C1 segment of cervical spinal cord (tissue), 14 donors: ENCODE results near the gene MAP3K7.
A peak's percentile ranks its signal among the peaks of the same experiment; 100 is the strongest.

ENCODE experiments used
- DNase-seq, 14 donors: peaks; one replicate each; lab custom pipeline; 2025; lab: John Stamatoyannopoulos, UW

Gene MAP3K7

DNA sequence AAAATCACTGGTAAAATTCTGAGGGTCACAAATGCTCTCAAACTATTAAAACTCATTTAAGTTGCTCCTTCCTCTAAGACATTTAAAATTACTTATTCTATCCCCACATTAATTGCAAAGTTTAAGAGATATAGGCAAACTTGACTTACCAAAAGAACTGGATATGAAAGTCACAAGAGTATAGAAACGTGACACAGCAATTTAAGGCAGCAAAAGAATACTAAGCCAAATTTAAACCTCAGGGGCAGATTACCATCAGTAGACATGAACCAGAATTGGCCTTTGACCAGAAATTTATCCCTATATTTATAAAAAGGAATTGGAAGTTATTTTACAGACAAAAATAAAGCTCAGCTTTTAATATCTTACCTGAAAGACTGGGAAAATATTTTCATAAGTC, 56.0 kb downstream of the MAP3K7 start:
- DNase-seq, result no peak

GRCh38 chr6:90525421-90525820, 61.5 kb downstream of the MAP3K7 start:
- DNase-seq, result no peak

GRCh38 chr6:90523779-90524310, 63.0 kb downstream of the MAP3K7 start:
- DNase-seq, result no peak

DNA sequence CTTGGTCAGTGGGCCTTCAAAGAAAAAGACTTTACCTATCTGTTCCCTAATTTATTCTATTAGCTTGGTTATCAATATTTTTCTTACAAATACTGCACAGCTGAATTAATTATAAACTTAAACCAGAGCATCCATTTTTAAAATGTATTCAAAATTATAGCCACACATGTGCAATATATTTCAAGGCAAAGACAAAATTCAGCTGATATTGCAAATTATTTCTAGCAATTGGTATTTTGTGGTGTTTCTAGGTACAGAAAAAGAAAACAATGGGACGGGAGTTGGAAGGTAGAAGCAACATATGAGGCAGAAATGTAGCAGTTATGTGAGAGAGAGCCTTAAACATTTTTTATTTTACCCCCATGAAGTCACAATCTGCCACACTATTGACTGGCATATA, 64.9 kb downstream of the MAP3K7 start:
- DNase-seq, result no peak

GRCh38 chr6:90516074-90516660, 70.7 kb downstream of the MAP3K7 start:
- DNase-seq, result peak in 1 of 14 donors; percentile 13

DNA sequence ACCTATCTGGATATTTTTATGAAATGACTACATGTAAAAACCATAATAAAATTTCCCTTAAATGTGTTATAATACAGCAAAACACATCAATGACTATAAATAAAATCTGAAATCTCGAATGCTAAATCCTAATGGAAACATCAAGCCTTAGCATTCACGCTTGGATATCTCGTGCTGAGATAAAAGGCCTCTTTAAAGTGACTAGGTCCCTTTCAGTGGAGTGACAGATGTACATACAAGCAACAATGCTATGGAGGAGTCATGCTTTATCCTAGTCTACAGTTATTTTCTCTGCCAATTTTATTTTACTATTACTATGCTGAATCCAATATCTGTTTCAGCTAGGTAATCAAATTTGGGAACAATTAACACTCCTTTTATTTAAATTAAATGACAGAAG, 72.4 kb downstream of the MAP3K7 start:
- DNase-seq, result no peak

- no peak for DNase-seq
These were observed 78.1 kb downstream of the MAP3K7 start for GRCh38 chr6:90508753-90509152.

DNA sequence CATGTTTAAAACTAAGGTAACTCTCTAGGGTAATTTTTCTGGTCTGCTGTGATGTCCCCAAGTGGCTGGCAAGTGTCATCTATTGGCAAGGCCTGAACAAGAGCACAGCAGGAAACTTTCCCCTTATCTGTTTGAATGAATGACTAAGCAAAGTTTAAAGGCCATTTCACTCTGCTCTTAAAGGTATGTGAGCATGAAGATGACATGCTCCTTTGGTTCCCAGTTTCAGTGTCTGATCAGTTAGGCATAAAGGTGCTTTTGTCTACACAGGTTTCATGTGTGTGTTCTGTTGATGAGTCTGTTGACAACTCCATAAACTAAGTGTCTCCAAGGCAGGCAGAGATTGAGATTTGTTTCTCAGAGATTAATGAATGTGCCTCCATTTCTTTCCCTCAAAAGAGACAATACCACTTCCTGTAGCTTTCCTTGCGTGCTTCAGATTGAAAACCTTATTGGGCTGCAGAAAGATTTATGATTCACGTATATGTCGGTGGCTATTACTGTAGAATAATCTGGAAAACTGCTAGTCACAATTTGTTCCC, 83.9 kb downstream of the MAP3K7 start:
- no peak for DNase-seq

GRCh38 chr6:90502381-90502780, 84.5 kb downstream of the MAP3K7 start:
- no peak for DNase-seq

DNA sequence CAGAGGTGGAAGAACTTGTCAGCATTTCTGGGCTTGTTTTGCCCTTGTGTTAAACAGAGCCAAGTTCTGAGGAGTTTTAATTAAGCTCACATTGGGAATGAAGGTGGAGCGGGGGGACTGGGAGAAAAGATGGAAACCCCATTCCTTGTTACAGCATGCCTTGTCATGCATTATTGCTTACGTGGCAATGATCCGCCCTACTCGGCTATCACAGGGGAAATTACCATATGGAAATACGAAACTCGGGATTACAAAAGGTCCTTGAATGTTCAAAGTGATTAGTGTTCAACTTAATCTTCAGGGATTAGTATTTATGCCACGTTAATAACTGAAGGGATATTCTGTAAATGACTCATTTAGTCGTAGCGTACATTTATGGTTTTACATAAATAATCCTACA, 86.4 kb downstream of the MAP3K7 start:
- DNase-seq, result no peak

DNA sequence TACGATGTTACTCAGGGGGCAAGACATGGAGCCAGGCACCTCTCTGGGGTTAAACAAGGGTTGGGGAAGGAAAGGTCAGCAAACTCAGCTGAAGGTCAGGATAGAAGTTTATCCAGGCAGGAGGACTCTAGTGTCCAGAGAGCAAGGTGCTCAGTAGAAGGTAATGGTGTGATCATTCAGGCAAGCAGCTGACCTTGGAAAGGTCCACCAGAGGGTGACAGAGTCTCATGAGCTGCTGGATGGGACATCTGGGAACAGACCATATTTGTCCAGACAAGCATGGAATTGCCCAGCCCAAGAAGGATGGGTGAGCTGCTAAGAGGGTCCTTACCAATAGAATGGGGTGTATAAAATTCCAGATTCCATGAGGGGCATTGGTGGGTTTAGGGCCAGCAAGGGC, 89.5 kb downstream of the MAP3K7 start:
- DNase-seq, result no peak

DNA sequence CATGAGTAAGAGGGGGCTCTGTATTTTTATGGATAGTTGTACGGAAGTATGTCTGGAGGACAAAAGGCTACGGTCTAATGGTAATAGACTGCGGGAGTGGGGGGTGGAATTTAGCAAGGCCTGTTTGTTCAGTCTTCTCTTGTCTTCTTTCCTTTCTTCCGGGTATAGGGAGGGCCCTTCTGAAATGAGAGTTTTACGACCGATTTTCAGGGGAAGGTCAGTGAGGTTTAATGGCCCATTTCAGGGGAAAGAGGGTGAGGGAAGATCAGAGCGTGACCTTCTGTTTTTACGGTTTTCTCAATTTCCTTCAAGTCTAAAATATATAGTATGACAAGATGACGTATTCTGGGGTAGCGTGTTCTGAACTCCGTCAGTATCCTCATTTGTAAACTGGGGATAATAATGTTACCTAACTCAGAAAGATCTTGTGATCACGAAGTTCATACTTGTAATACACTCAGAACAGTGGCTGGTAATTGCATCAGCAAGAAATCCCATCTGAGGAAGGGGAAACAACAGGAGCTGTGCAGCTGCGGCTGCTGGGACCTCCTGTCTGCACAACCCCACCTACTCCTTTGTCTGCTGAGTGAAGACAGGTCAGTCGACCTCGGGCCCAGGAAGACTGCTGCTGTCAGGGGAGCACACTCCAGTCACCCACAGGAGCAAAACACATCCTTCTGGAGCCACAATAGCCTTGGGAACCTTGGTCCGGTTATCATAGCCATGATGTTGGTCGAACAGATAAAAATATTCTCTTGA, 90.4 kb downstream of the MAP3K7 start:
- DNase-seq, result no peak

GRCh38 chr6:90495216-90495817, 91.6 kb downstream of the MAP3K7 start:
- DNase-seq, result no peak

- no peak for DNase-seq
These were observed 92.6 kb downstream of the MAP3K7 start for GRCh38 chr6:90494067-90494780.

DNA sequence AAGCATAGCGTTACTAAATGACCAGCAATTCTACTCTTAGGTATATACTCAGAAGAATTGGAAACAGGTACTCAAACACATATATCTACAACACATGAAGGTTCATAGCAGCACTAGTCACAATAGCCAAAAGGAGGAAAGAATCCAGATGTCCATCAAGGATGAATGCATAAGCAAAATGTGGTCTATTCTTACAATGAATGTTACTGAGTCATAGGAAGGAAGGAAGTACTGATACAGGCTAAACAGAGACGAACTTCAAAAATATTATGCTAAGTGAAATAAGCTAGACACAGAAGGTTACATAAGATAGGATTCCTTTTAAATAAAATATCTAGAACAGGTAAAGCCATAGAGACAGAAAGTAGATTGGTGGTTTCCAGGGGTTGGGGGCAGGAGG, 93.5 kb downstream of the MAP3K7 start:
- no peak for DNase-seq

DNA sequence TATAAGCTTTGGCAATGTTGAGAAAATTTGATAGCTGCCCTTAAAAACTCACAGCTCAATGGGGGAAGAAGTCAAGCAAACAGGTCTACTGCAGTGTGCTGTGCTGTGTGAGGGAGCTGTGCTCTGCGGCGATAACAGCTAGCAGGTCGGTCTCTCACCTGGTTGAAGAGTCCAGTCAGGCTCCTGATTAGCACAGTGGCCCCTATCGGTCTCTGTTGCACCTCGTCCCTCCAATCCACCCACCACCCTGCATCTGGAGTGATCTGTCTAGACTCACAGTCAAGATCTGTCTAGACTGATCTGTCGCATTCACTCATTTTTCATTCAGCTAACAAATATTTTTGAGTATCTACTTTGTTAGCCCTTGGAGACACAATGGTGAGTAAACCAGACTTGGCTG, 94.1 kb downstream of the MAP3K7 start:
- DNase-seq, result no peak

DNA sequence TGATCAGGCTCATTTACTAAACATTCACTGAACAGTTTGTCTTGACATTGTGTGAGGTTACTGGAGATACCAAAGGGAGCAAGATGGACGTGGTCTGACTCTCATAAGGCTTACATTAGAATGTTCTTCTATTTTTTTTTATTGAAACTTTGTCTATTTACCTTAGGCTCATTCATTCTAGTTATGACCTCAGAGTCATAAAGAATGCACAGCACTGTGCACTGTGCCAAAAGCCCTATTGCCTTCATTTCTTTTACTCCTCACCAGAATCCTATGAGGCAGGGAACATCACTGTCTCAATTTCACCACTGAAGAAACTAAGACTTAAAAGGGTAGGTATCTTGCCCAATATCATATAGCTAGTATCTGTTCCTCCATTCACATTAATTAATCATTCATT, 94.5 kb downstream of the MAP3K7 start:
- no peak for DNase-seq

GRCh38 chr6:90490030-90490716, 96.7 kb downstream of the MAP3K7 start:
- DNase-seq, result no peak

DNA sequence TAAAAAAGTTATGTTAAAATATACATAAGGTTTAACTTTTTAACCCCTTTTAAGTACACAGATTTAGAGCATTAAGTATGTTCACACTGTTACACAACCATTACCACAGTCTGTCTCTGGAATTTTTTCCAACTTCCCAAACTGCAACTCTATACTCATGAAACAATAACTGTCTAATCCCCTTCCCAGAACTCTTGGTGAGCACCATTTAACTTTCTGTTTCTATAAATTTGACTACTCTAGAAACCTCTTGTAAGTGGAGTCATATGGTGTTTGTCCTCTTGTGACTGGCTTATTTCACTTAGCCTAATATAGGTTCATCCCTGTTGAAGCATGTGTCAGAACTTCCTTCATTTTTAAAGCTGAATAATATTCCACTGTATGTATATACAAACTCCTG, 98.1 kb downstream of the MAP3K7 start:
- no peak for DNase-seq

DNA sequence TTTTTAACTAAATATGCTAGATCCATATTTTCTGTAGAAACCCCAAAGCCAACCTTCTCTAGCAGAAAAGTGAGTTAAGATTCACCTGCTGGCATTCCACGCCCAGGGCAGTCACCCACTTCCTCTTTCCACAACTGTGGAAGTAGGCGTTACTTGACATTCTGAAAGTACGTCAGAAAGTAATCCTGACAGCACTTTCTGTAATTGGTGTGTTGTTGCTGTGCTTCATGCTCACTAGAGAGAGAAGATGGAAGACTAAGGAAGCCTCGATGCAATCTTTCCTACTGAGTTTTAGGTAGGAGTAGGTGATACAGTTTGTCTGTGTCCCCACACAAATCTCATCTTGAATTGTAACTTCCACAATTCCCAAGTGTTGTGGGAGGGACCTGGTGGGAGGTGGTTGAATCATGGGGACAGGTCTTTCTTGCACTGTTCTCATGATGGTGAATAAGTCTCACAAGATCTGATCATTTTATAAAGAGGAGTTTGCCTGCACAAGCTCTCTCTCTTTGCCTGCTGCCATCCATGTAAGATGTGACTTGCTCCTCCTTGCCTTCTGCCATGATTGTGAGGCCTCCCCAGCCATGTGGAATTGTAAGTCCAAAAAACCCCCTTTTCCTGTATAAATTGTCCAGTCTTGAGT, 101.1 kb downstream of the MAP3K7 start:
- no peak for DNase-seq

DNA sequence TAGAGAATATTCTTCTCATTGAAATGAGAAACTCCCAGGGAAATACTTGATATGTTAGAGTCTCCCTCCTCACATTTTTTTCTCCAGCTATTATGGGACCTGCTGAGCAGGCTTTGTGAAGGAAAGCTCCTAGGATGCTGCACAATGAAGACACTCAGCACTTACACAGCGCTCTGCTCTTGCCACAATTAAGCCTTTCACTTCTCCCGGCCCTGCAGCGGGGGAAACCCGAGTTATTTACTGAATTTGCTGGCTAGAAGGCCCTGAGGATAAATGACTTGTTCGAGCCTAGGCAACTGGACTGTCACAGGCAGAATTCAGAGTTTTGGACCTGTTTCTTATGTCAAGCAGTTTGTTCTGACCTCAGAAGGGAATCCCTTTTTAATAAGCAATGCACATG, 102.0 kb downstream of the MAP3K7 start:
- peak in 13 of 14 donors; percentile 4 to 79 (median 57) for DNase-seq
